Femur (tissue), 1 donor: ENCODE data around the gene ZNF19.

Experiments
- DNase-seq: peaks from one replicate; pipeline ENCODE4 v3.0.0-alpha.2; 2017

ZNF19 gene

DNA sequence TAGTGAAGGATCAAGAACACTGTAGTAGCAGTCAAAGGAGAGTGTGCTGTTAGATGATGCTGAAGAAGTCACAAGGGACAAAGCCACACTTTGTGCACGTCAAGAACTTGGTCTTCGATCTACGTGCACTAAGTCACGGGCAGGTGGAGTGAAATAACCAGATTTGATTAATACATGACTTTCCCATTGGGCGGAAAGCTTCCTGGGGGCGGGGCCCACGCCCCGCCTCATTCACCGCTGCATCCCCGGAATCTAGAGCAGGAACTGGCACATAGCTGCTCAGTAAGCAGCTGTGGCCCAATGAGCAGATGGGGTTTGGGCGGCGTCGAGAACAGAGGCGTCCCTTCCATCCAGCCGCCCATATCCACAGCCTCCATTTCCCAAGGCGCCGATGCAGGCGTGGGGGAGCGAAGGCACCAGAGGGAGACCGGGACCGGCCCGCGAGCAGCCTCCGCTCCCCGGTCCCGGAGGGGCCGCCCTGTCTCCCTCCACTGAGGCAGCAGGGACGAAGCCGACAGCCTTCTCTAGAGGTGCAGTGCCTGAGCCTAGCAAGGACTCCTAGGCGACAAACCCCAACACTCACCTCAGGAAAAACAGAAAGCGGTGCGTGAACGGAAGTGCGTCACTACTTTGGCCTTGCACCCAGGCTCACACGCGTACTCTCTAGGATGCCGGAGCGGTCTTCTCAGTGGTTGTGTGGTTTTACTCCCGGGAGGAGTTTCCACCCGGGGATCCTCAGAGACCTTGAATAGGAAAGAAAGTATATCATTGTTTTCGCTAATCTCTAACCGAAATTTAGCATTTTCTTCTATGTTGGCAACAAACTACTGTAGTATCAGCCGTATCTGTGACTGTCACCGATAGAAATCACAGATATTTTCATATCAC is 4.9 kb downstream of the ZNF19 start:
- DNase-seq = peak; percentile 93

DNA sequence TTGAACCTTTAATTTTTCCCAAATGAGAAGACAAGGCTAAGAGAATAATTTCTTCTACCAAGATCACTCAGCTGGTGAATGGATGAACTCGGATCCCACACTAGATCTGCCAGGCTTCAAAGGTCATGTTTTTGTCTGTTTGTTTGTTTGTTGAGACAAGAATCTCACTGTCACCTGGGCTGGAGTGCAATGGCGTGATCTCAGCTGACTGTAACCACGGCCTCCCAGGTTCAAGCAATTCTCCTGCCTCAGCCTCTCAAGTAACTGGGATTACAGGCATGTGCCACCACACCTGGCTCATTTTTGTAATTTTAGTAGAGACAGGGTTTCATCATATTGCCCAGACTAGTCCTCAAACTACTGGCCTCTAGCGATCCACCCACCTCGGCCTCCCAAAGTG is 6.6 kb downstream of the ZNF19 start:
- no peak for DNase-seq

DNA sequence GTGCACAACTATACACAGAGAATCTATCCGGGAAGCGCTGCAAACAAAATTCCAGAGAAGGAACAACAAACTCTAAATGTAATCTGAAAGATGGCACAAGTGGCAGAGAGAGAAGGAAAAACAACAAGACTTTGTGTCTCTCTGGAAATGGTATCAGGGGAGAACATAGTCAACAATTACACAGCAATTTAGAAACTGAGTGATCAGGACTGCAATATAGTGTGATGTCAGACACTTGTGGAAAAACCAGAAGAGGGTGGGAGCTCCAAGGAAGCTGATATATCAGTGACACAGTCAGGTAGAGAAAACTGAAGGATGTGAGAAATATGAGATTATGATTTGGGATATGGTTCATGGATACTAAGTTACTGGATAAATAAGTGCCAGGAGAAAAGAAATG is 8.2 kb downstream of the ZNF19 start:
- no peak for DNase-seq

- no peak for DNase-seq
Observed at GRCh38 chr16:71479420-71479819, 9.7 kb downstream of the ZNF19 start.

- DNase-seq = no peak
Observed at GRCh38 chr16:71476457-71477124, 12.5 kb downstream of the ZNF19 start.

GRCh38 chr16:71474864-71475263 is 14.3 kb downstream of the ZNF19 start:
- DNase-seq = no peak

DNA sequence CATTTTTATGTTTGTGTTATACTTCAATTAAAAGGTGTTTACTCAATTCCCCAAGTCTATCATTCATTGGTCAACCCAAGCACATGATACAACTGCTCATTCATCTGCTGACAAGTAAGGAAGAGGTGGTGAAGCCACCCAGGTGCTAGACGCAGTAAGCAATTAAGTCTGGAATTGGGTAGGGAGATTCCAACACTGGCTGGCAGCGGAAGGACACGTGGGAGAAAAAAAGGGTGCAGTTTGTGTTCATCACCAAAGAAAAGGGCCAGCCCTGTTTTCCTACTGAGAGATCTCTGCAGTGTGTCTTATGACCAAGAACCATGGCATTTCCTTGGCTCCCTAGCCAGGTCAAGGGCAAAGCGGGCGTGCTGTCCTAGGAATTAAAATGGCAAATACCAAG is 15.2 kb downstream of the ZNF19 start:
- no peak for DNase-seq

DNA sequence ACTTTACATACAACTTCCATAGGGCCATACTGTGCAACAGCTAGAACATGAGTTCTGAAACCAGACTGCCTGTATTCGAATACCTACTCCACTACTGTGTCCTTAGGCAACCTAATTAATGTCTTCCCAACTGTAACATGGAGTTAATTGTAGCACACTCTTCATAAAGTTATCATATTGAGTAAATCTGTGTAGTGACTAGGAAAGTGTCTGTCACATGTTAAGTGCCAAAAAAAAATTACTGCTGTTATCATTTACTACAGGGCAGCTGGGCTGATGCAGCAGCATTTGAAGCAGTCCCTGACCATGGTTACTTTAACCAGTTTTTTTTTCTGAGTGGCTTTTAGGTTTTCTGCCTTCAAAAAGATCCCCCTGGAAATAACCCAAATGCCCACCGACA is 16.2 kb downstream of the ZNF19 start:
- no peak for DNase-seq

- DNase-seq = no peak
Observed at GRCh38 chr16:71472051-71472450, 17.1 kb downstream of the ZNF19 start.

- peak; percentile 43 for DNase-seq
Observed at GRCh38 chr16:71467810-71468209, 21.3 kb downstream of the ZNF19 start.

DNA sequence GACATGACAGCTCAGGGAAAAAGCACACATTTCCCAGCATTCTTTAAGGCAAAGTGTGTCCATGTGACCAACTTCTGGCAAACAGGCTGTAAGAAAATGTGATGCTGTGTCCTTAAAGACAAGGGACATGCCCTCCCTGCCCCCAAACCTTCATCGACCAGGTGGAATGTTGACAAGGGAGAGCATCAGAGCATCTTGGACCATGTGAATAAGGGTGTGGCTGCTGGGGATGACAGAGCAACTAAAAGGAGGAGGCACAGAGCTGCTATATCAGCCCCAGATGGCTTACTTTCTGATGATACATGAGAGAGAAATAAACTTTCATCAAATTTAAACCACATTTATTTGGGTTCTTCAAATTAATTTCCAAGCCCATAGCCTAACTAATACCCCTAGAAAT is 24.9 kb downstream of the ZNF19 start:
- no peak for DNase-seq

- DNase-seq = peak; percentile 89
Observed at GRCh38 chr16:71461686-71462648, 27.2 kb downstream of the ZNF19 start, which contains the start of gene ZNF23. TSS of gene ZNF23 (minus strand) at chr16:71462247. CDS start at chr16:71456796, 5,451 bp downstream.

DNA sequence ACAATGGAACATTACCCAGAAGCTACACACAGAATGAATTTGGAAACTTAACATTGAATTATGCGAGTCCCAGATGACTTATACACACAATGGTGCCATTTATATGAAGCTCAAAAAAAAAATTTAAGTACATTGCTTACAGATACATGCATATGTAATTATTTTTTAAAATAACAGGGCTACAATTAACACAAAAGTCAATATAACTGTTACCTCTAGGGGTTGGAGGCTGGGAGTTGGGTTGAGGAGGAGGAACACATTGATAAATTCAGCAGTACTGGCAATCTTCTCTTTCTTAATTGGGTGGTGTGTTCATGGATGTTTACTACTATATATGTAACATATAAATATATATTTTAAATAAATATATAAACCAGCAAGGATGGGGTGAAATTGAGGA is 28.2 kb downstream of the ZNF19 start:
- no peak for DNase-seq

- DNase-seq = no peak
Observed at GRCh38 chr16:71460236-71460635, 28.9 kb downstream of the ZNF19 start.

- DNase-seq = no peak
Observed at GRCh38 chr16:71459510-71459909, 29.6 kb downstream of the ZNF19 start.

DNA sequence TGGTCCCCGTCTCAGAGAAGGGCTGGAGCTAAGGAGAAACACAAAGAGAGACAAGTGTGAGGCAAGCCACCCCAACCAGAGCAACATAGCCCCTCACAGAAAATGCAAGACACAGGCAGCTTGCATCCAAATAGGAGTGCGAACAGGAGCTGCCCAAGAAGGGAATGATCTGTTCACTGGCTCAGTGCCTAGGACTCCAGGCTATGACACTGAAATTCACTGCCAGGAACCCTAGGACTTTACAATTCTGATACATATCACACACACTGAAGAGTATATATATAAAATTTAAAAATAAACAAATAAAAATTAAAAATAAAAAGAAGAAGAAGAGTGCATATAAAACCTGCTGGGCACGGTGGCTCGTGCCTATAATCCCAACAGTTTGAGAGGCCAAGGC is 32.3 kb downstream of the ZNF19 start:
- no peak for DNase-seq

GRCh38 chr16:71453036-71453435 is 36.1 kb downstream of the ZNF19 start:
- no peak for DNase-seq

GRCh38 chr16:71449020-71449419 is 40.1 kb downstream of the ZNF19 start:
- no peak for DNase-seq

DNA sequence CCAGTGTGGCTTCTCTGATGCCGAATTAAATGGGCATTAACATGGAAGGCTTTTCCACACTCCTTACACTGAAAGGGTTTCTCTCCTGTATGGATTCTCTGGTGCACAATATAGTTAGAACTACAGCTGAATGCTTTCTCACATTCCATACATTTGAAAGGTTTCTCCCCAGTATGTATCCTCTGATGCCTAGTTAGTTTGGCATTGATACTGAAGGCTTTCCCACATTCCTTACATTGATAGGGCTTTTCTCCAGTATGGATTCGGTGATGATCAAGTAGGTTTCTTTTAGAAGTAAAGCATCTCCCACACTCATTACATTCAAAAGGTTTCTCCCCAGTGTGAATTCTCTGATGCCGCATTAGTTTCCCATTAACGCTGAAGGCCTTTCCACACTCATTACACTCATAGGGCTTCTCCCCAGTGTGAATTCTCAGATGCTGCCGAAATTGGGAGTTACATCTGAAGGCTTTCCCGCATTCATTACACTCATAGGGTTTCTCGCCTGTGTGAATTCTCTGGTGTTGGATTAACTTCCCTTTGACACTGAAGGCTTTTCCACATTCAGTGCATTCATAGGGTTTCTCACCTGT is 40.8 kb downstream of the ZNF19 start:
- no peak for DNase-seq

GRCh38 chr16:71443714-71444113 is 45.4 kb downstream of the ZNF19 start:
- no peak for DNase-seq

DNA sequence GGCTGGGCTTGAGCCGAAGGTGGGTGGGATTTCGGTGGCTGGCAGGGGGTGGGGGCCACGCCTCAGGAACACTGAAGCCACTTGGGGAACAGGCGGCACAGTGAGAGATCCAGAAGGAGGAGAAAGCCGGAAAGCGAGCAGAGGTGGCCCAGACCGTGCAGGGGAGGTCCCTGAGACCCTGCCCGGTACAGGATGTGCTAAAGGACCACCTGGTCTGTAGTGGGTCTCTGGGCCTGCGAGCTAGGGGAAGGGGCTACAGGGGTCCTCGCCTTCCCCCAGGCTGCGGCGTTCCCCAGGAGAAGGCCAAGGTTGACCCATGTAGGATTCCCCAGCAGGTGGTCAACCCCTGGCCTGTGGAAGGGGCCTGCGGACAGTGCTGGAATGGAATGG is 47.1 kb downstream of the ZNF19 start, which contains the start of gene TLE7:
Gene TLE7, minus strand, starts transcription at position 4 of the 390 bp plus-strand sequence. CDS start 8,730 bp downstream, outside the sequence.
- no peak for DNase-seq

- DNase-seq = no peak
Observed at GRCh38 chr16:71441348-71442050, 47.6 kb downstream of the ZNF19 start.
